Tibial artery (tissue), 4 donors: Measurements from ENCODE around the gene UBXN10.
"Not testable (repeated sequence)": the region's sequence is repeated elsewhere in the genome, so short reads cannot be mapped to it uniquely, and the experiment has no call there.

Source experiments
- DNase-seq, 2 donors: peaks; one replicate each; pipeline ENCODE4 v3.0.0-alpha.2; 2019
- H3K27ac ChIP-seq, 2 donors: fragments of 200-600 bp; sonication (generic) in 1 of 2; 1 replicate in 1 of 2; 2 replicates in 1 of 2; pipeline ENCODE4 v1.5.1; 2018 to 2019; ENCODE audit warnings: mild to moderate bottlenecking in 1 of 2
- H3K27me3 ChIP-seq, 2 donors: fragments of 200-600 bp; sonication (generic) in 1 of 2; one replicate each; pipeline versions ENCODE4 v1.5.1 to v1.6.0; 2016 to 2019
- H3K36me3 ChIP-seq, 3 donors: fragments of 200-600 bp; sonication (generic) in 2 of 3; one replicate each; pipeline ENCODE4 v1.5.1; 2016 to 2019; ENCODE audit warnings: mild to moderate bottlenecking in 2 of 3
- H3K4me1 ChIP-seq, 4 donors: fragments of 200-600 bp; sonication (generic) in 2 of 4; 1 replicate in 3 of 4; 2 replicates in 1 of 4; pipeline ENCODE4 v1.5.1; 2016 to 2019
- H3K4me3 ChIP-seq, 2 donors: fragments of 200-600 bp; sonication (generic) in 1 of 2; 1 replicate in 1 of 2; 2 replicates in 1 of 2; pipeline ENCODE4 v1.5.1; 2018 to 2019; ENCODE audit warnings: mild to moderate bottlenecking in 2 of 2
- H3K9me3 ChIP-seq, 3 donors: fragments of 200-600 bp; sonication (generic) in 1 of 3; one replicate each; pipeline ENCODE4 v1.5.1; 2016 to 2019
- intact Hi-C: fragments of 100-400 bp; cut with DNase I; formaldehyde crosslinking; loops from one replicate; pipeline ENCODE4 v1.15.0; 2023; ENCODE audit warnings: low total_unique reads
- TF ChIP-seq, protein P1 (sequence below), 2 experiments: fragments of 200-600 bp in 1 of 2; fragments of 450-650 bp in 1 of 2; IDR thresholded peaks; one replicate each; pipeline ENCODE4 v1.5.1; 2017 to 2019; ENCODE audit warnings: antibody characterized with exemption in 2 of 2, mild to moderate bottlenecking in 1 of 2, moderate library complexity in 1 of 2

Gene UBXN10

DNA sequence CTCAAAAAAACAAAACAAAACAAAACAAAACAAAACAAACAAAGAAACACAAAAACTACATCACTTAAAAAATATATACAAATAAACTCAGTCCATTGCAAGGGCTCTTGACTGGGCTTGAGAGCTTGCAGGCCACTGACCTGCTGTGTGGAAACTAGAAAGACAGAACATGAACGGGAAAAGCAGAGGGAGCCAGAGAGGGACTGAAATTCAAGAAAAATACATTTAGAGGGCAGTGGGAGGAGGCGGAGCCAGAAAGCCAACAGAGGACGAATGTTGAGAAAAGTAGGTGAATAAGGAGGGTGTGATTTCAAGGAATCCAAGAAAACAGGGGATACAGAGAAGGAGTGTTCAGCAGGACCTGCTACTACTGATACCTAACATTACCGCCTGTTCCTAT is 41.8 kb downstream of the UBXN10 start:
- Histone ChIP-seq H3K4me1 (no peaks in the 10 kb centered on the region), H3K4me3 (no peak overlapping the region), H3K36me3 (no peaks in the 10 kb centered on the region), H3K9me3 (no peaks in the 10 kb centered on the region), H3K27ac (no peak overlapping the region), H3K27me3 (peaks cover 0 to 59% of the 10 kb centered on the region in 2 donors)
- no peak for DNase-seq
- intact Hi-C loops, result no loop called here
- TF ChIP-seq, protein P1, sequence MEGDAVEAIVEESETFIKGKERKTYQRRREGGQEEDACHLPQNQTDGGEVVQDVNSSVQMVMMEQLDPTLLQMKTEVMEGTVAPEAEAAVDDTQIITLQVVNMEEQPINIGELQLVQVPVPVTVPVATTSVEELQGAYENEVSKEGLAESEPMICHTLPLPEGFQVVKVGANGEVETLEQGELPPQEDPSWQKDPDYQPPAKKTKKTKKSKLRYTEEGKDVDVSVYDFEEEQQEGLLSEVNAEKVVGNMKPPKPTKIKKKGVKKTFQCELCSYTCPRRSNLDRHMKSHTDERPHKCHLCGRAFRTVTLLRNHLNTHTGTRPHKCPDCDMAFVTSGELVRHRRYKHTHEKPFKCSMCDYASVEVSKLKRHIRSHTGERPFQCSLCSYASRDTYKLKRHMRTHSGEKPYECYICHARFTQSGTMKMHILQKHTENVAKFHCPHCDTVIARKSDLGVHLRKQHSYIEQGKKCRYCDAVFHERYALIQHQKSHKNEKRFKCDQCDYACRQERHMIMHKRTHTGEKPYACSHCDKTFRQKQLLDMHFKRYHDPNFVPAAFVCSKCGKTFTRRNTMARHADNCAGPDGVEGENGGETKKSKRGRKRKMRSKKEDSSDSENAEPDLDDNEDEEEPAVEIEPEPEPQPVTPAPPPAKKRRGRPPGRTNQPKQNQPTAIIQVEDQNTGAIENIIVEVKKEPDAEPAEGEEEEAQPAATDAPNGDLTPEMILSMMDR (IDR thresholded peaks at IDR 0.05), result no peak

DNA sequence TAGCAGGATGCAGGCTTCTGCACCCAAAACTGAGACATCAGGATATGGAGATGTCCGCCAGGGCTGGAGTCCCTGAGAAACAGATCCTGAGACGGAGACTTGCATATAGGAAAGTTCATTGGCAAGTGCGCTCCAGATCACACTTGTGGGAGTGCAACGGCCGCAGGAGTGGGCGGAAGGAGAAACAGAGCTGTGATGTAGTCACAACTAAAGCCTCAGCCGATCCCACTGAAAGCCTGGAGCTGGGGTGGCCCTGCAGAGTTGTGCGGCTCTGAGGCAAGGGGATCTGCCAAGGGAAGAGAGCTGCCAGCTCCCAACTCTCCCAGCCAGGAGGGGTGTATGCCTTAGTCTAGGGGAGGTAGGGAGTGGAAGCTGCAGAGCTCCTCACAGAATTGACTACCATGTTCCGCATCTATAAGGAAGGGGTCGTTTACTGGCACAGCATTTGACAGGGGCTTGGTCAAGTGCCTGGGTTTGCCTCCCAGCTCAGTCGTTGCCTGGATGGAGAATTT is 42.5 kb downstream of the UBXN10 start:
- no peaks in the 10 kb centered on the region for H3K9me3 ChIP-seq
- no peak overlapping the region for H3K4me3 ChIP-seq
- intact Hi-C loops, result no loop called here
- no peaks in the 10 kb centered on the region for H3K36me3 ChIP-seq
- TF ChIP-seq, protein P1 (IDR thresholded peaks at IDR 0.05), result no peak
- H3K27ac ChIP-seq, result no peak overlapping the region
- peaks cover 0 to 62% of the 10 kb centered on the region in 2 donors for H3K27me3 ChIP-seq
- DNase-seq, result no peak
- no peaks in the 10 kb centered on the region for H3K4me1 ChIP-seq

DNA sequence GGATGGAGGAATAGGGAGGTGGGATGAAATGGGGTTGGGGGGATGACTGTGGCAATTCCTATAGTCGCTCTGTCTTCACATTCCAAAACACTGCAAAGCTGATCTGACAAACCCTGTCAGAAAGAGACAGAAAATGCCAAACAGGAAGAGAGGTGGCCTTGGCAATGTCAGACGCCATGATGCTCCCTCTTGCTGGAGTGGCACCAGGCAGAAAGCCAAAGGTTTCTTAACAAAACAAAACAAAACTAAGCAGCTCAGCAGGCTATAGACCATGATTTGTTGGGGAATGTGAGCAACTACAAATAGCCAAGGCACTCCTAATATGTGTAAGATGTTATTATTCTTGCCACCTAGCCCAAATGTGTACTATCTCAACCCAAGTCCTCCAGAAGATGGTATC is 43.3 kb downstream of the UBXN10 start:
- Histone ChIP-seq H3K4me1 (no peaks in the 10 kb centered on the region), H3K27me3 (peaks cover 0 to 61% of the 10 kb centered on the region in 2 donors), H3K36me3 (no peaks in the 10 kb centered on the region), H3K27ac (no peak overlapping the region), H3K9me3 (no peaks in the 10 kb centered on the region), H3K4me3 (no peak overlapping the region)
- intact Hi-C loops, result no loop called here
- no peak for DNase-seq
- TF ChIP-seq, protein P1 (IDR thresholded peaks at IDR 0.05), result no peak

DNA sequence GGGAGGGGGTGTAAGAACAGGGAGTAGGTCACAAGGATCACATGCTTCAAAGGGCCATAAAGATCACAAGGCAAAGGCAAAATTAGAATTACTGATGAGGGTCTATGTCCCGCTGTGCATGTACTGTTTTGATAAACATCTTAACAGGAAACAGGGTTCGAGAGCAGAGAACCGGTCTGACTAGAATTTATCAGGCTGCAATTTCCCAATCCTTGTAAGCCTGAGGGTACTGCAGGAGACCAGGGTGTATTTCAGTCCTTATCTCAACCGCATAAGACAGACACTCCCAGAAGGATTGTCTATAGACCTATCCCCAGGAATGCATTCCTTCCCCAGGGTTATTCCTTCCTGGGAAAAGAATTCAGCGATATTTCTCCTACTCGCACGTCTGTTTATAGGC is 46.7 kb downstream of the UBXN10 start:
- H3K4me3 ChIP-seq, H3K9me3 ChIP-seq, H3K36me3 ChIP-seq, intact Hi-C loops, H3K4me1 ChIP-seq, DNase-seq, H3K27ac ChIP-seq: not testable (repeated sequence)
- H3K27me3 ChIP-seq, result peaks cover 0 to 51% of the 10 kb centered on the region in 2 donors

DNA sequence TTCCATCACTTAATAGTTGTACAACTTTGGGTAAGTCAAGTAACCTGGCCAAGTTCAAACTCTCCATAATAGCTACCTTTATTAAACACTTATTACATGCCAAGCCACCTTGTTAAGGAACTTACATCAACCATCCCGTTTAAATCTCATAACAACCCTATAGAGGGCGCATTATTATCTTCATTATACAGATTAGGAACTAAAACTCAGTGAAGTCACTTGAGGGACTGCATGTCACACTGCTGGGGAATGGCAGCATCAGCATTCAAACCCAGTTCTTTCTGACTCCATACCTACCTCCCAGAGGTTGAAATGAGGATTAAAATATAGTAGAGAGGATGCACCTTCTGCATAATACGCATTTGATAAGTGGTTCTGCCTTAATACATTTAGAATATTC is 47.5 kb downstream of the UBXN10 start:
- TF ChIP-seq, protein P1 (IDR thresholded peaks at IDR 0.05), result no peak
- Histone ChIP-seq H3K4me3 (no peak overlapping the region), H3K4me1 (no peaks in the 10 kb centered on the region), H3K9me3 (no peaks in the 10 kb centered on the region), H3K27ac (no peak overlapping the region), H3K27me3 (peaks cover 0 to 49% of the 10 kb centered on the region in 2 donors), H3K36me3 (no peaks in the 10 kb centered on the region)
- intact Hi-C loops, result no loop called here
- no peak for DNase-seq

DNA sequence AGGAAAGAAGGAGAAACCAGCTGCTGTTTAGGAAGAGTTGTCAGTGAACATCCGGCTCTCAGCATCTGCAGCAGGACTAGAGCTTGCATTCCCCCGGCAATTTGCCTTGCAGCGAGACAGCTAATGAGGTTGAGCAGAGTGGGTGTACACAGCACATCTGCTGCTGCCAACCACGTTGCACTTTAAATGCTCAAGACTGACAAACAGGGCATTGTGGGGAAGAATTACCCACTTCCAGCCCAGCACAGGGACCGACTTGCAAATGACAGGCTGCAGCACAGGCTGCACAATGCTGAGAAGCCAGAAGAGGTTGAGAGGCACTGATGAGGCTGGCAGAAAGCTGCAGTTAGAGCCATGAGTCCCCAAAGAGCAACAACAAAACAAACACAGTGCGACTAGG is 48.0 kb downstream of the UBXN10 start:
- Histone ChIP-seq H3K4me1 (no peaks in the 10 kb centered on the region), H3K27me3 (peaks cover 0 to 48% of the 10 kb centered on the region in 2 donors), H3K27ac (no peak overlapping the region), H3K36me3 (no peaks in the 10 kb centered on the region), H3K9me3 (no peaks in the 10 kb centered on the region), H3K4me3 (no peak overlapping the region)
- no peak for DNase-seq
- TF ChIP-seq, protein P1 (IDR thresholded peaks at IDR 0.05), result no peak
- intact Hi-C loops, result no loop called here
